A673 (cell line): ENCODE measurements around the gene MET. TPM values are rescaled to one million over a fixed set of nuclear protein-coding genes. Genes with fewer than 3 reads are reported as not detected.

ENCODE experiments used
- BruUV-seq: library from RNA; stranded (reverse); fragments of 400-500 nt; replicated peaks from 2 replicates; lab custom pipeline; 2021; lab: Mats Ljungman, UMichigan
- CTCF ChIA-PET: fragments of 300-600 bp; sonication (Branson Sonifier 250); formaldehyde crosslinking; loops from one replicate; lab custom pipeline; 2022; ENCODE audit warnings: antibody characterized with exemption; lab: Charles Lee
- POLR2A ChIA-PET: fragments of 300-600 bp; sonication (Branson Sonifier 250); formaldehyde crosslinking; loops from one replicate; lab custom pipeline; 2022; ENCODE audit warnings: antibody characterized with exemption; ENCODE audit not compliant: low non-redundant PET; lab: Charles Lee
- DNase-seq: peaks from one replicate; pipeline ENCODE4 v3.0.0-alpha.2; 2015; ENCODE audit warnings: low spot score
- H3K27ac ChIP-seq: fragments of 200-600 bp; sonication (generic); 2 replicates; pipeline ENCODE4 v1.5.1; 2016; ENCODE audit warnings: mixed run types, low read depth, mild to moderate bottlenecking, mixed read lengths, antibody characterized with exemption, low read length; ENCODE audit not compliant: poor library complexity, severe bottlenecking
- H3K27me3 ChIP-seq: fragments of 200-600 bp; sonication (generic); replicated peaks from 2 replicates; pipeline ENCODE4 v1.6.1; 2017; ENCODE audit warnings: mixed run types, low read depth, mild to moderate bottlenecking, mixed read lengths, antibody characterized with exemption, low read length; ENCODE audit not compliant: insufficient read depth, poor library complexity
- H3K36me3 ChIP-seq: fragments of 200-600 bp; sonication (generic); 2 replicates; pipeline ENCODE4 v1.6.1; 2016; ENCODE audit warnings: mixed run types, mild to moderate bottlenecking, mixed read lengths, antibody characterized with exemption, low read length; ENCODE audit not compliant: insufficient read depth, poor library complexity, severe bottlenecking
- H3K4me1 ChIP-seq: fragments of 200-600 bp; sonication (generic); 2 replicates; pipeline ENCODE4 v1.6.1; 2017; ENCODE audit warnings: mixed run types, mild to moderate bottlenecking, mixed read lengths, antibody characterized with exemption, low read length; ENCODE audit not compliant: insufficient read depth, poor library complexity, severe bottlenecking
- H3K4me3 ChIP-seq: fragments of 200-600 bp; sonication (generic); 2 replicates; pipeline ENCODE4 v1.5.1; 2016; ENCODE audit warnings: low read depth, mixed run types, mild to moderate bottlenecking, mixed read lengths, low read length; ENCODE audit not compliant: poor library complexity, severe bottlenecking
- H3K9me3 ChIP-seq: fragments of 200-600 bp; sonication (generic); 2 replicates; pipeline ENCODE4 v1.6.1; 2016; ENCODE audit warnings: mixed run types, low read depth, mild to moderate bottlenecking, mixed read lengths, antibody characterized with exemption, low read length; ENCODE audit not compliant: poor library complexity, severe bottlenecking
- CTCF ChIP-seq: fragments of 300-800, 200-600 bp; sonication (generic); conservative IDR thresholded peaks from 2 replicates; pipeline ENCODE4 v1.5.1; 2017; ENCODE audit warnings: low read depth, mild to moderate bottlenecking, antibody characterized with exemption, low read length, moderate library complexity, mixed read lengths
- EZH2 ChIP-seq: fragments of 200-600 bp; sonication (generic); IDR thresholded peaks from 2 replicates; pipeline ENCODE4 v1.6.1; 2017; ENCODE audit warnings: borderline replicate concordance, low read depth, mild to moderate bottlenecking, mixed read lengths, antibody characterized with exemption, low read length; ENCODE audit not compliant: poor library complexity, severe bottlenecking
- intact Hi-C: fragments of 100-400 bp; cut with micrococcal nuclease; formaldehyde crosslinking; loops from one replicate; pipeline ENCODE4 v1.10.0; 2022; ENCODE audit not compliant: unreplicated experiment
- total RNA-seq: library from RNA; stranded (reverse); gene quantifications from 2 replicates; pipeline ENCODE4 v1.2.3, GENCODE V29; 2021

The MET gene
- total RNA-seq, 1 experiment from 2014 or later: 6.8 TPM

- ChIA-PET CTCF (no interaction called here), POLR2A (no interaction called here)
- H3K27ac ChIP-seq: no peak overlapping the region
- TF ChIP-seq CTCF: no peak
- no peak for TF ChIP-seq EZH2
- DNase-seq: no peak
- no peaks in the 10 kb centered on the region for H3K4me1 ChIP-seq
- H3K4me3 ChIP-seq: no peak overlapping the region
- intact Hi-C loops: no loop called here
- no peaks in the 10 kb centered on the region for H3K36me3 ChIP-seq
- no peaks in the 10 kb centered on the region for H3K9me3 ChIP-seq
- no TSS peak for BruUV-seq
- H3K27me3 ChIP-seq: peaks cover 5% of the 10 kb centered on the region
These were observed 152.5 kb downstream of the MET start for GRCh38 chr7:116824449-116824848.

- no peaks in the 10 kb centered on the region for H3K9me3 ChIP-seq
- POLR2A ChIA-PET: no interaction called here
- TF ChIP-seq CTCF (no peak), EZH2 (no peak)
- peaks cover 5% of the 10 kb centered on the region for H3K27me3 ChIP-seq
- no peak overlapping the region for H3K4me3 ChIP-seq
- intact Hi-C loops: no loop called here
- H3K36me3 ChIP-seq: no peaks in the 10 kb centered on the region
- CTCF ChIA-PET: no interaction called here
- no peaks in the 10 kb centered on the region for H3K4me1 ChIP-seq
- DNase-seq: no peak
- H3K27ac ChIP-seq: no peak overlapping the region
- BruUV-seq: no TSS peak
These were observed 156.3 kb downstream of the MET start for GRCh38 chr7:116828281-116828680.

- BruUV-seq: no TSS peak
- Histone ChIP-seq H3K4me3 (no peak overlapping the region), H3K27me3 (peaks cover 5% of the 10 kb centered on the region), H3K4me1 (no peaks in the 10 kb centered on the region), H3K27ac (no peak overlapping the region), H3K36me3 (no peaks in the 10 kb centered on the region), H3K9me3 (no peaks in the 10 kb centered on the region)
- ChIA-PET CTCF (no interaction called here), POLR2A (no interaction called here)
- no peak for DNase-seq
- intact Hi-C loops: no loop called here
- no peak for TF ChIP-seq CTCF
- no peak for TF ChIP-seq EZH2
These were observed 157.0 kb downstream of the MET start for GRCh38 chr7:116829041-116829440.
